ENCODE data around the gene LAMA2. TPM values are rescaled to one million over a fixed set of nuclear protein-coding genes. Genes with fewer than 3 reads are reported as not detected.

The LAMA2 gene
- total RNA-seq, 1 donor from 2014 or later: 1.4 TPM

DNA sequence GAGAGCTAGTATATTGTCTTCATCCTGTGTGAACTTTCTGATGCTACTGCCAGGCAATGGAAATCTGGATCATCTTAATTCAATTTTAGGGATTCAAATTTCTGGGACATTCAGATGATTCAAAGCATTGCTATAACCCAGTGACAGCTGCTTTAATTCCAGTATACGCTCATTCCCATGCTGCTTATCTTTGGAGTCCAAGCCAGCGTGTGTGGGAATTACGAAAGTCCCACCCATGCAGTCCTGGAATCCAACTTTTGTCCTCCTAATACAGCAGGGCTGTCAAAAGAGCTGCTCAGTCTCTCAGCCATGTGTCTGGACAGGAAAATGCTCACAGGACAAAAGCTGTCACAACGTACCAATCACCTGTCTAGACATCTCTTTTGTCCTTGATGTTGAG, 219.8 kb downstream of the LAMA2 start:
- no peaks in the 10 kb centered on the region for H3K27me3 ChIP-seq (ENCODE audit: control insufficient read depth, insufficient read depth, low read length)
- TF ChIP-seq, protein P1, sequence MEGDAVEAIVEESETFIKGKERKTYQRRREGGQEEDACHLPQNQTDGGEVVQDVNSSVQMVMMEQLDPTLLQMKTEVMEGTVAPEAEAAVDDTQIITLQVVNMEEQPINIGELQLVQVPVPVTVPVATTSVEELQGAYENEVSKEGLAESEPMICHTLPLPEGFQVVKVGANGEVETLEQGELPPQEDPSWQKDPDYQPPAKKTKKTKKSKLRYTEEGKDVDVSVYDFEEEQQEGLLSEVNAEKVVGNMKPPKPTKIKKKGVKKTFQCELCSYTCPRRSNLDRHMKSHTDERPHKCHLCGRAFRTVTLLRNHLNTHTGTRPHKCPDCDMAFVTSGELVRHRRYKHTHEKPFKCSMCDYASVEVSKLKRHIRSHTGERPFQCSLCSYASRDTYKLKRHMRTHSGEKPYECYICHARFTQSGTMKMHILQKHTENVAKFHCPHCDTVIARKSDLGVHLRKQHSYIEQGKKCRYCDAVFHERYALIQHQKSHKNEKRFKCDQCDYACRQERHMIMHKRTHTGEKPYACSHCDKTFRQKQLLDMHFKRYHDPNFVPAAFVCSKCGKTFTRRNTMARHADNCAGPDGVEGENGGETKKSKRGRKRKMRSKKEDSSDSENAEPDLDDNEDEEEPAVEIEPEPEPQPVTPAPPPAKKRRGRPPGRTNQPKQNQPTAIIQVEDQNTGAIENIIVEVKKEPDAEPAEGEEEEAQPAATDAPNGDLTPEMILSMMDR (IDR thresholded peaks at IDR 0.05; ENCODE audit: insufficient read depth, low read length, poor library complexity, severe bottlenecking): no peak
- DNase-seq (ENCODE audit: low read depth): no peak
- no peaks in the 10 kb centered on the region for H3K36me3 ChIP-seq (ENCODE audit: control insufficient read depth, insufficient read depth, low read length)
- no peak overlapping the region for H3K4me3 ChIP-seq (ENCODE audit: low read depth, low read length)

DNA sequence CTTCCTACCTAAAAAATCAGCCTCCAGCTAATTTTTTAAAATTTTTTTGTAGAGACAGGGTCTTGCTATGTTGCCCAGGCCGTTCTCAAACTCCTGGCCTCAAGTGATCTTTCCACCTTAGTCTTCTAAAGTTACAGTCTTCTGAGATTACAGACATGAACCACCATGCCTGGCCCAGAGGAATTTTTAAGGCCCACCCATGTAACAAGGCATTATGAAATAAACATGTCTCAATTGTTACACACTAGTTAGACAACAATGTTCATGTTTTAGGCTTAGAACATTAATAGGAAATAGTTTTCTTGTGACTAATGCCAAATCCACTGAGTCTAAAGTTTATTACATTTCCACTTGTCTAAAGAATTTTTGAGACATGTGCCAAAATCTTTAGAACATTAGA, 221.2 kb downstream of the LAMA2 start:
- no peak for DNase-seq (ENCODE audit: low read depth)
- no peaks in the 10 kb centered on the region for H3K36me3 ChIP-seq (ENCODE audit: control insufficient read depth, insufficient read depth, low read length)
- no peak overlapping the region for H3K4me3 ChIP-seq (ENCODE audit: low read depth, low read length)
- no peaks in the 10 kb centered on the region for H3K27me3 ChIP-seq (ENCODE audit: control insufficient read depth, insufficient read depth, low read length)
- TF ChIP-seq, protein P1 (IDR thresholded peaks at IDR 0.05; ENCODE audit: insufficient read depth, low read length, poor library complexity, severe bottlenecking): no peak

DNA sequence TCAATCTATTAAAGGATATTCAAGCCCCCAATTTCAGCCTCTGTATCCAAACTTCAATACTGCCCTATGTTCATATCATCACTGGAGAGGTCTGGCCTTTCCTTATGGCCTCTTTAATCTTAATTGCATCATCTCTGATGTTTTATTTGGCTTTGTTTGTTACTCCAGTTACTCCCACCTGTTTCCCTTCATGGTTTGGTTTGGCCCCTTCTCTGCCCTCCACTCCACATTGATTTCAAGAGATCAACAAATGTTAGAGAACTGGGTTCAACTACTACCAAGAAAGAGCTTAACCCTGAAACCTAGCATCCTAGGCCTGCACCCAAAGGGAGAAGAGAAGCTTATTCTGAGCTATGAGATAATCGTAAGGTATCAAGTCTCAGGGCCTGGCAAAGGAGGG, 221.6 kb downstream of the LAMA2 start:
- DNase-seq (ENCODE audit: low read depth): no peak
- TF ChIP-seq, protein P1 (IDR thresholded peaks at IDR 0.05; ENCODE audit: insufficient read depth, low read length, poor library complexity, severe bottlenecking): no peak
- no peaks in the 10 kb centered on the region for H3K36me3 ChIP-seq (ENCODE audit: control insufficient read depth, insufficient read depth, low read length)

DNA sequence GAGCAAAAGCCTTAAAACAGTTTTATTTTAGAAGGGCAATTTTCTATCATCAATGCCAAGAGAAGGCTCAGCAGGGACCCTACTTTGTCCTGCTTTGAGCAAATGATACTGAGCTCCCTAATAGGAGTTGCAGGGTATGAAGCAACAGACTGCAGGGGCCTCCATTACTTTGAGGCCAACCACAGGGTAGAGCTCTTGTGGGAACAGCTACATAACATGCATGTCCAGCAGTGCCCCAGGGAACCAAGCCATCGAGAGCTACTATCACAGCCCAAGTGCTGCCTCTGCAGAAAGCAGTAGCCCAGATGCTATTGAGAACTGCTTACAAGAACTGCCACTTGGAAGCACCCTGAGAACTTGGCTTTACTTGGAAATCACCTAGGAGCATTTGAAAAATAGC, 222.1 kb downstream of the LAMA2 start:
- TF ChIP-seq, protein P1 (IDR thresholded peaks at IDR 0.05; ENCODE audit: insufficient read depth, low read length, poor library complexity, severe bottlenecking): no peak
- no peak for DNase-seq (ENCODE audit: low read depth)
- no peaks in the 10 kb centered on the region for H3K36me3 ChIP-seq (ENCODE audit: control insufficient read depth, insufficient read depth, low read length)
- H3K27me3 ChIP-seq (ENCODE audit: control insufficient read depth, insufficient read depth, low read length): no peaks in the 10 kb centered on the region
- H3K4me3 ChIP-seq (ENCODE audit: low read depth, low read length): no peak overlapping the region

More for the DNA sequence above, 221.6 kb downstream of the LAMA2 start:
- no peaks in the 10 kb centered on the region for H3K27me3 ChIP-seq (ENCODE audit: control insufficient read depth, insufficient read depth, low read length)
- no peak overlapping the region for H3K4me3 ChIP-seq (ENCODE audit: low read depth, low read length)

DNA sequence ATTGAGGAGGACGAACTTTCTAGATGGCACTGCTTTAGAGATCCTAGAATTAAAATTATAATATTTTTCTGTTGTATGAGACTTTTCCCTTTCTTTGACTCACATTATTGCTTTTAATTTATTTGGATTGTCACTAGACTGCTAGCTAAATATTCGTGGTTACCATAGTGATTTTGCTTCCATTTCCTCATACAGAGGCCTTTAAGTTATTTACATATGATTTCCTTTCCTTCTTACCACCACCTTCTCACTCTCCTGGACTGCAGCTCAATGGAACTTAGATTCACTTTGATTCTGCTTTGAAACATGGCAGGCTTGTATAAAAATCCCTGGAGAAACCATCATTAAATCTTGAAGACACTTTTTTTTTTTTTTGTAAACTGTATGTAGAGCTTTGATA, 222.9 kb downstream of the LAMA2 start:
- Histone ChIP-seq H3K36me3 (ENCODE audit: control insufficient read depth, insufficient read depth, low read length) (no peaks in the 10 kb centered on the region), H3K4me3 (ENCODE audit: low read depth, low read length) (no peak overlapping the region), H3K27me3 (ENCODE audit: control insufficient read depth, insufficient read depth, low read length) (no peaks in the 10 kb centered on the region)
- no peak for DNase-seq (ENCODE audit: low read depth)
- TF ChIP-seq, protein P1 (IDR thresholded peaks at IDR 0.05; ENCODE audit: insufficient read depth, low read length, poor library complexity, severe bottlenecking): no peak

DNA sequence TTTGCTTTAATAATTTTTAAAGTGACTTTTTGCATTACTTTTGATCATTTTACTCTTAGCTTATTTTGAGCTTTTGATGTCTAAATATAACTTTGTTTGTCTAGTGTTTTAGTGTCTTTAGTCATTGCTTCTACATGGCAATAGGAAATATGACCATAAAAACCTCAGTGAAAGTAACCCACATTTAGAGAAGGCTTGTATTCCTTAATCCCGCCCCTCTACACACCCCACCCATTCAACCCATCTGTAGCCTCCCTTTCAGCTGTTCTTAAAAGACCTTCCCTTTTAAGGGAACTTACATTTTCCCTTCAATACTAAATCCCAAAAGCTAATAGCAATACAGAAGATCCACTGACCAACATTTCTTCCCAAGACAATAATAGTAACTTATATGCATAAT, 225.4 kb downstream of the LAMA2 start:
- TF ChIP-seq, protein P1 (IDR thresholded peaks at IDR 0.05; ENCODE audit: insufficient read depth, low read length, poor library complexity, severe bottlenecking): no peak
- H3K4me3 ChIP-seq (ENCODE audit: low read depth, low read length): no peak overlapping the region
- no peaks in the 10 kb centered on the region for H3K36me3 ChIP-seq (ENCODE audit: control insufficient read depth, insufficient read depth, low read length)
- no peaks in the 10 kb centered on the region for H3K27me3 ChIP-seq (ENCODE audit: control insufficient read depth, insufficient read depth, low read length)
- DNase-seq (ENCODE audit: low read depth): no peak

Measured in kidney epithelial cell (primary cell).